Gastroesophageal sphincter (tissue), 4 donors: ENCODE data around the gene GIMAP8. TPM values are rescaled to one million over a fixed set of nuclear protein-coding genes. Genes with fewer than 3 reads are reported as not detected.

ENCODE experiments used
- ATAC-seq: fragments of 150-250 bp; one replicate; pipeline ENCODE4 v1.9.1; 2016; ENCODE audit warnings: mild to moderate bottlenecking, moderate library complexity
- H3K27ac ChIP-seq, 4 donors: fragments of 200-600 bp; sonication (generic) in 3 of 4; 1 replicate in 3 of 4; 2 replicates in 1 of 4; pipeline ENCODE4 v1.5.1; 2016 to 2019
- H3K27me3 ChIP-seq: fragments of 200-600 bp; sonication (generic); one replicate; pipeline ENCODE4 v1.5.1; 2019
- H3K36me3 ChIP-seq, 2 donors: fragments of 200-600 bp; sonication (generic); one replicate each; pipeline ENCODE4 v1.5.1; 2019; ENCODE audit warnings: control low read depth in 1 of 2
- H3K4me1 ChIP-seq, 3 donors: fragments of 200-600 bp; sonication (generic); 1 replicate in 2 of 3; 2 replicates in 1 of 3; pipeline ENCODE4 v1.5.1; 2016 to 2019; ENCODE audit warnings: control low read depth in 2 of 3
- H3K4me3 ChIP-seq, 2 donors: fragments of 200-600 bp; sonication (generic); one replicate each; pipeline ENCODE4 v1.5.1; 2019; ENCODE audit warnings: mild to moderate bottlenecking in 1 of 2, moderate library complexity in 1 of 2
- H3K9me3 ChIP-seq, 3 donors: fragments of 200-600 bp; sonication (generic); one replicate each; pipeline ENCODE4 v1.5.1; 2017 to 2019; ENCODE audit warnings: control low read depth in 2 of 3
- CTCF ChIP-seq, 4 experiments: fragments of 200-600 bp in 2 of 4; fragments of 450-650 bp in 2 of 4; sonication (generic) in 1 of 4; IDR thresholded peaks; one replicate each; pipeline ENCODE4 v1.5.1; 2017 to 2019; ENCODE audit warnings: antibody characterized with exemption in 4 of 4, mild to moderate bottlenecking in 2 of 4, moderate library complexity in 2 of 4
- EP300 ChIP-seq: sonication (generic); formaldehyde crosslinking; IDR thresholded peaks from one replicate; pipeline ENCODE4 v1.6.1; 2017; ENCODE audit warnings: antibody characterized with exemption, mild to moderate bottlenecking
- POLR2A ChIP-seq, 2 donors: fragments of 450-650 bp; IDR thresholded peaks; one replicate each; pipeline ENCODE4 v1.6.1; 2017; ENCODE audit warnings: antibody characterized with exemption in 2 of 2, mild to moderate bottlenecking in 2 of 2, moderate library complexity in 1 of 2
- POLR2AphosphoS5 ChIP-seq: sonication (generic); formaldehyde crosslinking; IDR thresholded peaks from one replicate; pipeline ENCODE4 v1.6.1; 2017; ENCODE audit warnings: antibody characterized with exemption
- WGBS, 2 donors: methylation state at CpG; one replicate each; pipeline ENCODE4 v1.1.5; 2018; ENCODE audit warnings: low coverage in 1 of 2; 5-methylcytosine and 5-hydroxymethylcytosine counted together
- total RNA-seq, 4 donors: library from RNA; depleted of rRNA; stranded (reverse); fragments of >200 nt; gene quantifications; one replicate each; pipeline ENCODE4 v1.1.0, GENCODE V29; 2016

Gene GIMAP8
- total RNA-seq, 4 donors from 2014 or later = 6.1 to 19.1 (median 12.5) TPM

DNA sequence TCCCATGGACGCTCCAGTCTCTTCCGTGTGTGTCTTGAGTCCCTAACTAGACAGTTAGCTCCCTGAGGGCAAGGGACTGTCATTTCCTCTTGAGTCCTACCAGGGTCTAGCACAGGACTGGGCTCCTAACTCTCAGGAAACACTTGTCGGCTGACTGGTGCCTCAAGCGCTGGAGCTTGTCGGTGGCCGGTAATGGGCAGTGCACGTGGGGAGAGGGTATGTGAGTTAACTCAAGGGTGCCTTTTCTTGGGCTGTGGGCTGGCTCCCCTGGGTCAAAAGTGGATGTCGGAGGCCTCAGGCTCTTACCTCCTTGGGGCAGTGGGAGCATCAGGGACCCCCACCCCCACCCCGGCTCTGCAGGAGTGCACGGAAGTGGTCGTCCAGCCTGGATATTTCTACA lies 38.4 kb upstream of the GIMAP8 start:
- H3K27me3 ChIP-seq = no peaks in the 10 kb centered on the region
- ATAC-seq = no peak
- H3K4me3 ChIP-seq = no peak overlapping the region
- H3K4me1 ChIP-seq = peaks cover 0 to 9% (median under 1%) of the 10 kb centered on the region in 3 donors
- H3K9me3 ChIP-seq = no peaks in the 10 kb centered on the region
- WGBS, 2 donors = 73% methylated on average over 2 of the region's 11 CpGs; no CpG with 5 or more reads in 1 of the 2 donors
- H3K27ac ChIP-seq = no peak overlapping the region
- peaks cover 0 to 42% of the 10 kb centered on the region in 2 donors for H3K36me3 ChIP-seq
- TF ChIP-seq POLR2AphosphoS5 (no peak), EP300 (no peak)

DNA sequence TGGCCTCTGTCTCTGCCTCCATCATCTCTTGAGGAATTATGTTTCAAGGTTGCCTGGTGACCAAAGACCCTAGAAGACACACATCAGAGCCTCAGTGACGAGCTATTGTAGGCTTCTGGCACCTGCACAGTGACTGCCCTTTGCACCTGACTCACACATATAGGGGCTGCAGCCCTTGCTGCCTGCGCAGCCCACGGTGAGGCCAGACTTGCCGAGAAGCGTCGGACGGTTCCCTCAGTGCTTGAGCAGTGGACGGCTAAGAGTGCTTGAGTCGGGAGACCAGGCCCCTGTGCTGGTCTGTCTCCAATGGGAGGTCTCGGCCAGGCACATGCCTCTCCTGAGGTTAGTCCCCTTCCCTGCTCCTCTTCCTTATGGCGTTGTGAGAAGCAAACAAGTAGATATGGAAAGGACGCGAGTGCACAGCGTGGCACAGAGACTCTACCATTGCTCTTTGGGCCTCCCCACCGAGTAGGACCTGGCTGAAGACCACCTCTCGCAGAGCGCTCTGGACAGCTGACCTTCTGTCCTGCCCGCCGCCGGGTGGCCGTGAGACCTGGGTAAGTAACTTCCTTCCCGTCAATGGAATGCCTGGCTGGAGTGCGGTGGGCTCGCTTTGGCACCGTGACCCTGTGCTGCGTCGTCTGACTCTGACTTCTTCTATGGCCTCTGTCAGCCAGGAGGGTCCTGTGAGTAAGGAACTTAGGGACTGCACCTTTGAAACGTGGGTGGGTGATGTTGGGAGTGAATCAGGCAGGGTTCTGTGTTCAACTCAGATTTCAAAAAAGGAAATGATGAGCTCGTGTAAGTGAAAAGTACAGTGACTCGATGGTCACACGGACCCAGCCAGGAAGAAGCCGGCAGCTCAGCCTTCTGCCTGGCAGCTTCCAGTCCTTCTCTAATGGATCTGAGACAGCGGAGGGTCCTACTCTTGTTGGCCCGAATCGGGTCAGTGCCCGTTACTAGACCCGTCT lies 37.6 kb upstream of the GIMAP8 start:
- ATAC-seq = no peak

GRCh38 chr7:150413640-150414081 lies 36.8 kb upstream of the GIMAP8 start:
- no peak for ATAC-seq

More for the DNA sequence above, 37.6 kb upstream of the GIMAP8 start:
- H3K4me3 ChIP-seq = no peak overlapping the region
- H3K27me3 ChIP-seq = no peaks in the 10 kb centered on the region
- no peaks in the 10 kb centered on the region for H3K9me3 ChIP-seq
- peaks cover 0 to 38% of the 10 kb centered on the region in 2 donors for H3K36me3 ChIP-seq
- H3K4me1 ChIP-seq = peaks cover 0 to under 1% (median 0%) of the 10 kb centered on the region in 3 donors
- WGBS, 2 donors = 80 to 83% methylated on average over 4 to 10 of the region's 37 CpGs
- H3K27ac ChIP-seq = no peak overlapping the region
- no peak for TF ChIP-seq CTCF (IDR thresholded peaks at IDR 0.05)

DNA sequence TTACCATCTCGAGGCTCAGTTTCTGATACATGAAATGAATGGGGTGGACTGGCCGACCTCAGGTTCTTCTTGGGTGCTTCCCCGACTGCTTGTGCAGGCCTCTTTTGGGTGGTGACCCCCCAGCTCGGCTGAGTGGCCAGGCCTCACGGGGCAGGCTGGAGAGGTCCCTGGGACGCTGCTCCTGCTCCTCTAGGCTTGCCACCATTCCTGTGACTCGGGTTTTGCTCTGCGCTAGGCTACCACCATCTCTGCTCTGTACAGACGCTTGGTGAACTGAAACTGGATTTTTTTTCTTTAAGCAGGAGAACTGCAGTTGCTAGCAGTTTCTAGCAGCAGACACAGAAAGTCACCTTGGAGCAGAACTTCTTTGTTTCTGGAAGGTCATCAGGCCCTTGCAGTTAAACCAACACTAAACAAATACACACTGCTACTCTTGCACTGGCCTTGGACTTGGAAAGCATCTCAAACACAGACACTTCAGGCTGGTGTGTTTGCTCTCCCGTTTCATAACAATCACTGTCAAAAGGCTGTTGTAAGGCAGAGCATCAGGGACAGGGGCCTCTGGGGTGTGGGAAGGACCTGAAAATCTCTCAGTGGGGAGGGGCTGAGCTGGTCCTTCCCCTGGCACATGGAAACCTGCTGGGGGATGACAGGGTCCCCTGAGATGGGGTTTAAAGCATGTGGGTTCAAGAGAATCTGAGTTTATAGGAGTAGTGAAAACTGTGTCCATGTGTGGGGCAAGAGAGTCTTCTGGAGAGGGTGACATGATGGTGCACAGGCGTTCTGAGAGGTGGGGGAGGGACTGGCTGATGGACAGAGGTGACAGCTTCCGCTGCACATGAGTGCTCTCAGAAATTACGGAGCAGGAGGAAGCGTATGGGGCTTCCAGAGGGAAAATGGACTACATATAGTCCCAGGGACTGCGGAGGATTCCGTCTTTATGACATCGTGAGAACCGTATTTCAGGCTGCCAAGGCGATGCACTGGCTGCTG lies 35.0 kb upstream of the GIMAP8 start:
- Histone ChIP-seq H3K27me3 (no peaks in the 10 kb centered on the region), H3K9me3 (no peaks in the 10 kb centered on the region), H3K27ac (no peak overlapping the region), H3K4me1 (no peaks in the 10 kb centered on the region), H3K36me3 (peaks cover 0 to 13% of the 10 kb centered on the region in 2 donors), H3K4me3 (no peak overlapping the region)
- 87 to 89% methylated on average over 7 to 13 of the region's 19 CpGs for WGBS, 2 donors
- no peak for ATAC-seq
- TF ChIP-seq EP300 = no peak

More at GRCh38 chr7:150413640-150414081, 36.8 kb upstream of the GIMAP8 start:
- H3K9me3 ChIP-seq = no peaks in the 10 kb centered on the region
- no peak for TF ChIP-seq EP300
- TF ChIP-seq POLR2AphosphoS5 = no peak
- TF ChIP-seq POLR2A (IDR thresholded peaks at IDR 0.05) = no peak
- no peak for TF ChIP-seq CTCF (IDR thresholded peaks at IDR 0.05)
- no peaks in the 10 kb centered on the region for H3K27me3 ChIP-seq
- H3K36me3 ChIP-seq = peaks cover 0 to 29% of the 10 kb centered on the region in 2 donors
- no peak overlapping the region for H3K27ac ChIP-seq
- H3K4me3 ChIP-seq = no peak overlapping the region
- 100% methylated on average over 4 of the region's 11 CpGs; no CpG with 5 or more reads in 1 of the 2 donors for WGBS, 2 donors
- H3K4me1 ChIP-seq = no peaks in the 10 kb centered on the region

- ATAC-seq = no peak
- WGBS, 2 donors = 86% methylated on average over 2 of the region's 10 CpGs; no CpG with 5 or more reads in 1 of the 2 donors
- no peaks in the 10 kb centered on the region for H3K27me3 ChIP-seq
- no peak overlapping the region for H3K27ac ChIP-seq
- no peaks in the 10 kb centered on the region for H3K9me3 ChIP-seq
- TF ChIP-seq CTCF (IDR thresholded peaks at IDR 0.05) (no peak), POLR2A (IDR thresholded peaks at IDR 0.05) (no peak), POLR2AphosphoS5 (no peak), EP300 (no peak)
- no peak overlapping the region for H3K4me3 ChIP-seq
- H3K36me3 ChIP-seq = no peaks in the 10 kb centered on the region
- peaks cover 0 to 8% (median 0%) of the 10 kb centered on the region in 3 donors for H3K4me1 ChIP-seq
Observed at GRCh38 chr7:150417239-150417638, 33.2 kb upstream of the GIMAP8 start.
